WTC11 (cell line): ENCODE results near the gene BCAM. TPM values are rescaled to one million over a fixed set of nuclear protein-coding genes. Genes with fewer than 3 reads are reported as not detected.
"Not testable (repeated sequence)": the region's sequence is repeated elsewhere in the genome, so short reads cannot be mapped to it uniquely, and the experiment has no call there.

Experiments used
- ATAC-seq: fragments of 200-7000 bp; cut with Tn5 transposase; 2 replicates; pipeline ENCODE4 v1.10.0; 2021; ENCODE audit warnings: mild to moderate bottlenecking, moderate library complexity
- CTCF ChIA-PET: fragments of 300-600 bp; sonication (Branson Sonifier 250); formaldehyde crosslinking; loops from one replicate; lab custom pipeline; 2021; ENCODE audit warnings: antibody characterized with exemption; lab: Charles Lee
- POLR2A ChIA-PET: fragments of 350-600 bp; sonication (Branson Sonifier 250); formaldehyde crosslinking; loops from one replicate; lab custom pipeline; 2021; ENCODE audit warnings: antibody characterized with exemption; lab: Charles Lee
- DNase-seq: peaks from one replicate; pipeline ENCODE4 v3.0.0; 2021; ENCODE audit warnings: low spot score
- H3K27ac Mint-ChIP-seq: 2 replicates; pipeline ENCODE4 v1.8.0; 2021; ENCODE audit warnings: mixed read lengths
- H3K27me3 Mint-ChIP-seq: 2 replicates; pipeline ENCODE4 v1.8.0; 2021; ENCODE audit warnings: low read depth, mild to moderate bottlenecking, moderate library complexity, mixed read lengths
- H3K36me3 Mint-ChIP-seq: 2 replicates; pipeline ENCODE4 v1.8.0; 2021; ENCODE audit warnings: mixed read lengths
- H3K4me1 Mint-ChIP-seq: 2 replicates; pipeline ENCODE4 v1.8.0; 2022; ENCODE audit warnings: mixed read lengths
- H3K4me3 Mint-ChIP-seq: 2 replicates; pipeline ENCODE4 v1.8.0; 2021; ENCODE audit warnings: mild to moderate bottlenecking, moderate library complexity, mixed read lengths
- H3K9me3 Mint-ChIP-seq: 2 replicates; pipeline ENCODE4 v1.8.0; 2021; ENCODE audit warnings: mixed read lengths
- AR ChIP-seq: fragments of 250-450 bp; sonication (Bioruptor Pico); IDR thresholded peaks from 2 replicates; pipeline ENCODE4 v1.9.0; 2021; ENCODE audit warnings: mild to moderate bottlenecking
- ATF6 ChIP-seq: sonication (generic); formaldehyde crosslinking; IDR thresholded peaks from 2 replicates; pipeline ENCODE4 v1.8.1; 2023; ENCODE audit warnings: mild to moderate bottlenecking, missing genetic modification reagents
- CDX4 ChIP-seq: fragments of 250-450 bp; sonication (Bioruptor Pico); IDR thresholded peaks from 2 replicates; pipeline ENCODE4 v1.9.0; 2021; ENCODE audit warnings: moderate library complexity, mild to moderate bottlenecking, inconsistent platforms, borderline replicate concordance
- E2F1 ChIP-seq: sonication (generic); formaldehyde crosslinking; IDR thresholded peaks from 2 replicates; pipeline ENCODE4 v1.8.0; 2022; ENCODE audit warnings: mild to moderate bottlenecking, missing genetic modification reagents
- EMX1 ChIP-seq: fragments of 250-450 bp; sonication (Bioruptor Pico); IDR thresholded peaks from 2 replicates; pipeline ENCODE4 v1.8.0; 2021; ENCODE audit warnings: mild to moderate bottlenecking
- ERG ChIP-seq: fragments of 250-450 bp; sonication (Bioruptor Pico); IDR thresholded peaks from 2 replicates; pipeline ENCODE4 v1.8.0; 2021; ENCODE audit warnings: mild to moderate bottlenecking
- FOXK1 ChIP-seq: sonication (generic); formaldehyde crosslinking; IDR thresholded peaks from 2 replicates; pipeline ENCODE4 v1.8.0; 2022; ENCODE audit warnings: mild to moderate bottlenecking, moderate library complexity, missing genetic modification reagents
- GABPB1 ChIP-seq: sonication (generic); formaldehyde crosslinking; IDR thresholded peaks from 2 replicates; pipeline ENCODE4 v1.8.1; 2023; ENCODE audit warnings: mild to moderate bottlenecking, missing genetic modification reagents
- GRHL2 ChIP-seq: fragments of 250-450 bp; sonication (Bioruptor Pico); IDR thresholded peaks from 2 replicates; pipeline ENCODE4 v1.8.0; 2022; ENCODE audit warnings: mild to moderate bottlenecking, moderate library complexity; ENCODE audit not compliant: insufficient replicate concordance, severe bottlenecking
- GTF2I ChIP-seq: fragments of 250-450 bp; sonication (Bioruptor Pico); conservative IDR thresholded peaks from 2 replicates; pipeline ENCODE4 v1.4.0; 2021; ENCODE audit warnings: mild to moderate bottlenecking
- HMGA2 ChIP-seq: fragments of 250-450 bp; sonication (Bioruptor Pico); IDR thresholded peaks from 2 replicates; pipeline ENCODE4 v1.4.0; 2021; ENCODE audit warnings: mild to moderate bottlenecking, moderate library complexity
- IRF2 ChIP-seq: sonication (generic); formaldehyde crosslinking; IDR thresholded peaks from 2 replicates; pipeline ENCODE4 v1.8.0; 2022; ENCODE audit warnings: low read depth, missing genetic modification reagents, borderline replicate concordance
- OVOL2 ChIP-seq: fragments of 250-450 bp; sonication (Bioruptor Pico); IDR thresholded peaks from 2 replicates; pipeline ENCODE4 v1.9.0; 2021; ENCODE audit warnings: mild to moderate bottlenecking, borderline replicate concordance
- ZNF138 ChIP-seq: sonication (generic); formaldehyde crosslinking; conservative IDR thresholded peaks from 2 replicates; pipeline ENCODE4 v1.8.1; 2022; ENCODE audit warnings: mild to moderate bottlenecking, moderate library complexity, missing genetic modification reagents
- ZNF219 ChIP-seq: sonication (generic); formaldehyde crosslinking; IDR thresholded peaks from 2 replicates; pipeline ENCODE4 v1.8.0; 2023; ENCODE audit warnings: missing genetic modification reagents, mild to moderate bottlenecking, borderline replicate concordance
- ZNF396 ChIP-seq: fragments of 250-450 bp; sonication (Bioruptor Pico); IDR thresholded peaks from 2 replicates; pipeline ENCODE4 v1.8.0; 2021; ENCODE audit warnings: mild to moderate bottlenecking, moderate library complexity, borderline replicate concordance
- total RNA-seq: library from RNA; stranded (reverse); gene quantifications from 3 replicates; pipeline ENCODE4 v1.2.3, GENCODE V29; 2021

Gene BCAM
- total RNA-seq, 1 experiment from 2014 or later, result 73.1 TPM

- Mint-ChIP-seq H3K27ac (no peak overlapping the region), H3K9me3 (no peaks in the 10 kb centered on the region), H3K4me1 (no peaks in the 10 kb centered on the region), H3K4me3 (no peak overlapping the region), H3K36me3 (no peaks in the 10 kb centered on the region), H3K27me3 (peaks cover 83% of the 10 kb centered on the region)
- ATAC-seq, result no peak
- DNase-seq, result no peak
- TF ChIP-seq ERG, result no peak
- no peak for TF ChIP-seq ZNF138 (CRISPR knock-in tag)
- TF ChIP-seq ZNF219 (CRISPR knock-in tag), result no peak
- no peak for TF ChIP-seq FOXK1
- no peak for TF ChIP-seq ZNF396
- no peak for TF ChIP-seq E2F1 (CRISPR knock-in tag)
- no peak for TF ChIP-seq EMX1
- TF ChIP-seq AR, result no peak
- TF ChIP-seq IRF2 (CRISPR knock-in tag), result no peak
- TF ChIP-seq GRHL2, result no peak
- no peak for TF ChIP-seq CDX4 (CRISPR knock-in tag)
- no peak for TF ChIP-seq OVOL2 (CRISPR knock-in tag)
- TF ChIP-seq HMGA2 (CRISPR knock-in tag), result no peak
- no peak for TF ChIP-seq GTF2I
- TF ChIP-seq GABPB1 (CRISPR knock-in tag), result no peak
- TF ChIP-seq ATF6 (CRISPR knock-in tag), result no peak
- ChIA-PET POLR2A (interaction anchor here (1.1 kb wide), 1 partner anchor 12 kb away, joined by 4 read pairs; no protein-coding TSS in a partner anchor), CTCF (interaction anchor here (1.4 kb wide), 1 partner anchor 11 kb away, joined by 6 read pairs; no protein-coding TSS in a partner anchor)
Measured at GRCh38 chr19:44824761-44825160, 15.9 kb downstream of the BCAM start.

- H3K36me3 Mint-ChIP-seq, H3K4me1 Mint-ChIP-seq, DNase-seq, ATAC-seq, POLR2A ChIA-PET, H3K9me3 Mint-ChIP-seq, H3K27ac Mint-ChIP-seq, H3K4me3 Mint-ChIP-seq: not testable (repeated sequence)
- CTCF ChIA-PET, result interaction anchor here (1.2 to 1.8 kb wide), 3 partner anchors 20 to 48 kb away, joined by 3 to 6 read pairs (median 5); no protein-coding TSS in a partner anchor
- peaks cover 93% of the 10 kb centered on the region for H3K27me3 Mint-ChIP-seq
Measured at GRCh38 chr19:44832875-44833274, 24.0 kb downstream of the BCAM start.

GRCh38 chr19:44834399-44834798 lies 25.5 kb downstream of the BCAM start:
- not testable (repeated sequence) for DNase-seq, H3K27ac Mint-ChIP-seq, H3K4me1 Mint-ChIP-seq, H3K9me3 Mint-ChIP-seq, ATAC-seq, H3K36me3 Mint-ChIP-seq, H3K4me3 Mint-ChIP-seq
- POLR2A ChIA-PET, result interaction anchor here (0.6 kb wide), 1 partner anchor 179 kb away, joined by 5 read pairs; no protein-coding TSS in a partner anchor
- CTCF ChIA-PET, result interaction anchor here (1.0 to 1.8 kb wide), 3 partner anchors 11 to 63 kb away, joined by 3 to 6 read pairs (median 3); partner anchors contain the start of gene NECTIN2
- peaks cover 83% of the 10 kb centered on the region for H3K27me3 Mint-ChIP-seq
